MCF 10A (cell line): ENCODE data around the gene ARMC7. TPM values are rescaled to one million over a fixed set of nuclear protein-coding genes. Genes with fewer than 3 reads are reported as not detected.

ENCODE experiments used
- BruUV-seq: library from RNA; stranded (reverse); fragments of 400-500 nt; replicated peaks from 2 replicates; lab custom pipeline; 2021; lab: Mats Ljungman, UMichigan
- CTCF ChIA-PET: fragments of 300-600 bp; sonication (Branson Sonifier 250); formaldehyde crosslinking; extraction: SDS; loops from one replicate; lab custom pipeline; 2021; ENCODE audit warnings: antibody characterized with exemption, inconsistent platforms; lab: Yijun Ruan, JAX
- POLR2A ChIA-PET: fragments of 300-600, 350-650 bp; sonication (Branson Sonifier 250); formaldehyde crosslinking; extraction: SDS; loops from one replicate; lab custom pipeline; 2020; ENCODE audit warnings: antibody characterized with exemption, inconsistent platforms; lab: Yijun Ruan, JAX
- DNase-seq: peaks from one replicate; pipeline ENCODE4 v3.0.0-alpha.2; 2018; ENCODE audit not compliant: unreplicated experiment
- H3K27ac Mint-ChIP-seq: one replicate; pipeline ENCODE4 v1.8.0; 2022; ENCODE audit warnings: mild to moderate bottlenecking, low read depth, mixed read lengths; ENCODE audit not compliant: unreplicated experiment
- H3K27me3 Mint-ChIP-seq: one replicate; pipeline ENCODE4 v1.8.0; 2022; ENCODE audit warnings: mixed read lengths; ENCODE audit not compliant: insufficient read depth, unreplicated experiment
- H3K36me3 Mint-ChIP-seq: one replicate; pipeline ENCODE4 v1.8.0; 2022; ENCODE audit warnings: mild to moderate bottlenecking, moderate library complexity, mixed read lengths; ENCODE audit not compliant: insufficient read depth, unreplicated experiment
- H3K4me1 Mint-ChIP-seq: one replicate; pipeline ENCODE4 v1.8.0; 2022; ENCODE audit warnings: mixed read lengths; ENCODE audit not compliant: insufficient read depth, unreplicated experiment
- H3K4me3 Mint-ChIP-seq: one replicate; pipeline ENCODE4 v1.8.0; 2022; ENCODE audit warnings: mild to moderate bottlenecking, moderate library complexity, mixed read lengths; ENCODE audit not compliant: unreplicated experiment
- H3K9me3 Mint-ChIP-seq: one replicate; pipeline ENCODE4 v1.8.0; 2022; ENCODE audit warnings: mixed read lengths; ENCODE audit not compliant: unreplicated experiment
- intact Hi-C: fragments of 100-400 bp; cut with micrococcal nuclease; formaldehyde crosslinking; loops from 2 replicates; pipeline ENCODE4 v1.14.1; 2022
- total RNA-seq: library from RNA; stranded (reverse); gene quantifications from 2 replicates; pipeline ENCODE4 v1.2.3, GENCODE V29; 2022
- TF ChIP-seq, protein P1 (sequence below): fragments of 200-600 bp; IDR thresholded peaks from one replicate; pipeline ENCODE4 v1.8.0; 2022; ENCODE audit warnings: antibody characterized with exemption, mild to moderate bottlenecking; ENCODE audit not compliant: unreplicated experiment

ARMC7 gene
- total RNA-seq, 1 experiment from 2014 or later = 9.3 TPM

DNA sequence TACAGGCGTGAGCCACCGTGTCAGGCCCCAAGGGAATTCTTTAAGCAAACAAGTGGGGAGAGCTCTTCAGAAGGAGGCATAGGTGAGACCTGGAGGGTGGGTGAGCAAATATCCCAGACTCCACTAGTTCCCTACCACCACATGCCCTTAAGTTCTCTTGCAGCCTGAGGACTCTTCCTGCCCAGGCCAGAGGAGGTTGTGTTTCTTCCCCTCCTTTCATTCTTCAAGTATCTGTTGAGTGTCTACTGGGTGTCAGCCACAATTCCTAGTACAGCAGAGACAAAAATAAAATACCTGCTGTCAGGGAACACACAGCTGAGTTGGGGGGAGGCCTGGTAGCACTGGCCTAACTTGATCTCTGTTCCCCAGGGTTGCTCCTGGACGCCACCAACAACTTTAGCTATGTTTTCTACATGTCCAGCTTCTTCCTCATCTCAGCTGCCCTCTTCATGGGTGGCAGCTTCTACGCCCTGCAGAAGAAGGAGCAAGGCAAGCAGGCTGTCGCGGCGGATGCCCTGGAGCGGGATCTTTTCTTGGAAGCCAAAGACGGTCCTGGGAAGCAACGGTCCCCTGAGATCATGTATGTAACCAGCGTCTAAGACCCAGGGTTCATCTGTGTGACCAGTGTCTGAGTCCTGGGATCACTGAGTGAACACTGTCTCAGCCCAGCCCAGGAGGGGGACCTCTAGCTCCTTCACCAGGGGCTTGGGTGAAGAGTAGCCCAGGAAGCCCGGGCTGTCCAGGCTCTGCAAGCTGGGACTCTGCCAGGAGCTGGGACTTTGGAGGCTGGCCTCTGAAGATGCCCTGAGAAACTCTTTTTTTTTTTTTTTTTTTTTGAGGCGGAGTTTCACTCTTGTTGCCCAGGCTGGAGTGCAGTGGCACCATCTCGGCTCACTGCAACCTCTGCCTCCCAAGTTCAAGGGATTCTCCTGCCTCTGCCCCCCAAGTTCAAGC is 5.9 kb upstream of the ARMC7 start:
- CTCF ChIA-PET = interaction anchor here (0.7 to 6.0 kb wide), 8 partner anchors 10 to 329 kb away, joined by 3 to 48 read pairs (median 4); no protein-coding TSS in a partner anchor
- no peaks in the 10 kb centered on the region for H3K4me1 Mint-ChIP-seq
- no peaks in the 10 kb centered on the region for H3K27me3 Mint-ChIP-seq
- no TSS peak for BruUV-seq
- no peak for DNase-seq
- H3K4me3 Mint-ChIP-seq = no peak overlapping the region
- TF ChIP-seq, protein P1, sequence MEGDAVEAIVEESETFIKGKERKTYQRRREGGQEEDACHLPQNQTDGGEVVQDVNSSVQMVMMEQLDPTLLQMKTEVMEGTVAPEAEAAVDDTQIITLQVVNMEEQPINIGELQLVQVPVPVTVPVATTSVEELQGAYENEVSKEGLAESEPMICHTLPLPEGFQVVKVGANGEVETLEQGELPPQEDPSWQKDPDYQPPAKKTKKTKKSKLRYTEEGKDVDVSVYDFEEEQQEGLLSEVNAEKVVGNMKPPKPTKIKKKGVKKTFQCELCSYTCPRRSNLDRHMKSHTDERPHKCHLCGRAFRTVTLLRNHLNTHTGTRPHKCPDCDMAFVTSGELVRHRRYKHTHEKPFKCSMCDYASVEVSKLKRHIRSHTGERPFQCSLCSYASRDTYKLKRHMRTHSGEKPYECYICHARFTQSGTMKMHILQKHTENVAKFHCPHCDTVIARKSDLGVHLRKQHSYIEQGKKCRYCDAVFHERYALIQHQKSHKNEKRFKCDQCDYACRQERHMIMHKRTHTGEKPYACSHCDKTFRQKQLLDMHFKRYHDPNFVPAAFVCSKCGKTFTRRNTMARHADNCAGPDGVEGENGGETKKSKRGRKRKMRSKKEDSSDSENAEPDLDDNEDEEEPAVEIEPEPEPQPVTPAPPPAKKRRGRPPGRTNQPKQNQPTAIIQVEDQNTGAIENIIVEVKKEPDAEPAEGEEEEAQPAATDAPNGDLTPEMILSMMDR = no peak
- peaks cover 42% of the 10 kb centered on the region for H3K36me3 Mint-ChIP-seq
- intact Hi-C loops = no loop called here
- no peaks in the 10 kb centered on the region for H3K9me3 Mint-ChIP-seq
- POLR2A ChIA-PET = interaction anchor here (0.6 kb wide), 1 partner anchor 44 kb away, joined by 4 read pairs; no protein-coding TSS in a partner anchor
- no peak overlapping the region for H3K27ac Mint-ChIP-seq

DNA sequence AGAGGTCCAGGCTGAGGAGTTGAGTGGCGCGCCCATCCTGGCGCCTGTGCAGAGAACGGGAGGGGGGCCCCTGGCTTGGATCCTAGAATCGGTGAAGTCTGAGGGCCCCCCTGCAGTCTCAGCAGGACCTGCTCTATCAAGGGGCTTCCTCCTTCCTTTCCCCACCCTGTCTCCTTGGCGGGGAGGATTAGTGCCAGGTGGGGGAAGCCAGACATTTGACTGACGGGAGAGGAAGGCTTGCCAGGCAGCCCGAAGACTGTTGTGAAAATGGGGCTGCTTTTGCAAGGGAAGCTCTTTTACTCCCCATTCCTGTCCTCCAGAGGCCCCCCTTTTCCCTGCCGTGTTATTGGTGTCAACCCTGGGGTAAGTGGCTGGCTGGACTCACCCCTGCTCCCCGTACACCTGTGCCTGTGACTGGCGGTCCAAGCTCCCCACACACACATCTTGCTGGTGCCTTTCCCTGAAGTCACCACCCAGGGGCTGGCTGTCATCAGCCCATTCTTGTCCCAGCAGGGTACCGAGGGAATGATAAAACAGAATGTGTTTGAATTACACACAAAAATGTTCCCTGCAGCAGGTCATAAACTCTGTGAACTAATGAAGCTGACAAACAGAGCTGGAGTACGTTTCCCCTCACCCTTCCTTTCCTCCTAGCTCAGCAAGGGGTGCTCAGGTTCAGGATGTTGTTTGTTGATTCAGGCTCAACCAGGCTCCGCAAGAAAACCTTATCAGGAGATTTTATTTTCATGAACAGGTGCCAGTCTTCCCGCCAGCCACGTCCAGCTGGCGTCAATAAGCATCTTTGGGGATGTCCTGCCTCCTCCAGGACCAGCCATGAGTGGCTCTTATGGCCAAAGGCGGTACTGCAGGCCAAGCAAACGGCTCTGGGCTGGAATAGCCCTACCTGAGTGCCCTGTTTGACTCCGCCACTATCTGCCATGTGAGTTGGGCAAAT is 4.4 kb upstream of the ARMC7 start:
- peaks cover 33% of the 10 kb centered on the region for H3K36me3 Mint-ChIP-seq
- POLR2A ChIA-PET = interaction anchor here (0.6 to 1.9 kb wide), 11 partner anchors 9 to 155 kb away, joined by 3 to 7 read pairs (median 3); partner anchors contain the start of gene NUP85
- H3K4me3 Mint-ChIP-seq = no peak overlapping the region
- H3K27me3 Mint-ChIP-seq = no peaks in the 10 kb centered on the region
- CTCF ChIA-PET = interaction anchor here (0.5 to 6.0 kb wide), 23 partner anchors 8 to 485 kb away, joined by 3 to 48 read pairs (median 4); partner anchors contain the start of gene SLC16A5
- no peaks in the 10 kb centered on the region for H3K9me3 Mint-ChIP-seq
- H3K27ac Mint-ChIP-seq = no peak overlapping the region
- DNase-seq = peak; percentile 60
- TF ChIP-seq, protein P1 = peak; percentile 71
- no TSS peak for BruUV-seq
- intact Hi-C loops = loop anchor here (1.0 kb wide), 1 partner anchor 35 kb away; no protein-coding TSS in a partner anchor
- H3K4me1 Mint-ChIP-seq = no peaks in the 10 kb centered on the region

DNA sequence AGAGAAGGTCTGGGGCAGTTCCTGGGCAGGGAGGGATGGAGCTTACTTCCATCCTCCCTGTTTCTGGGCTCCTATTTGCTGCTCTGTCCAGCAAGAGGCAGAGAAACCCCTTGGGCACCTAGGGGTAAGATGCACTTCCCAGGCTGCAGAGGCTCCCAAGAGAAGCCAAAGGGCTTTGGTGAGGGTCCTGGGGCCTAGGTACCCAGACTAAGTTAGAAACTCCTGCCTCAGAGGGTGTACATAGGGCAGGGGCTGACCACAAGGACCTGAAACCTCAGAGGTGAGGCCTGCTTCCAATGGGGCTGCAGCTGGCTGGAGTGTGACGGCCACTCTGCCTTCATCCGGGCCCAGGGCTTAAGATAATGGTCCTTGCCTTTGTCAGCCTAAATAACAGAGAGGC is 1.6 kb upstream of the ARMC7 start:
- no peak for DNase-seq
- Mint-ChIP-seq H3K27ac (no peak overlapping the region), H3K4me1 (peaks cover 7% of the 10 kb centered on the region), H3K9me3 (no peaks in the 10 kb centered on the region), H3K36me3 (peaks cover 12% of the 10 kb centered on the region), H3K27me3 (no peaks in the 10 kb centered on the region), H3K4me3 (peak overlapping the region; percentile 78)
- ChIA-PET POLR2A (interaction anchor here (1.4 kb wide), 1 partner anchor 12 kb away, joined by 7 read pairs; no protein-coding TSS in a partner anchor), CTCF (interaction anchor here (0.6 to 1.3 kb wide), 2 partner anchors 38 to 57 kb away, joined by 4 read pairs; no protein-coding TSS in a partner anchor)
- TF ChIP-seq, protein P1 = no peak
- BruUV-seq = no TSS peak
- intact Hi-C loops = loop anchor here (2.0 kb wide), 1 partner anchor 147 kb away; no protein-coding TSS in a partner anchor
